Measurements from ENCODE around the gene CD151.

- TF ChIP-seq SIN3A (IDR thresholded peaks at IDR 0.05; ENCODE audit: borderline replicate concordance, insufficient read depth, low read length): no peak
- no peak for TF ChIP-seq POLR2AphosphoS5 (IDR thresholded peaks at IDR 0.05; ENCODE audit: low read depth, low read length)
- no peak for TF ChIP-seq TAF1 (IDR thresholded peaks at IDR 0.05; ENCODE audit: borderline replicate concordance, insufficient read depth, low read length)
- no peak for TF ChIP-seq FOXP2 (optimal IDR thresholded peaks at IDR 0.05; ENCODE audit: borderline replicate concordance, extremely low read depth, extremely low read length, insufficient read depth)
Measured at GRCh38 chr11:847876-848275, 15.1 kb downstream of the CD151 start.

All from PFSK-1 (cell line).